Measurements from ENCODE around the gene KIF26B.
"Not testable (repeated sequence)": the region's sequence is repeated elsewhere in the genome, so short reads cannot be mapped to it uniquely, and the experiment has no call there.

Gene KIF26B

DNA sequence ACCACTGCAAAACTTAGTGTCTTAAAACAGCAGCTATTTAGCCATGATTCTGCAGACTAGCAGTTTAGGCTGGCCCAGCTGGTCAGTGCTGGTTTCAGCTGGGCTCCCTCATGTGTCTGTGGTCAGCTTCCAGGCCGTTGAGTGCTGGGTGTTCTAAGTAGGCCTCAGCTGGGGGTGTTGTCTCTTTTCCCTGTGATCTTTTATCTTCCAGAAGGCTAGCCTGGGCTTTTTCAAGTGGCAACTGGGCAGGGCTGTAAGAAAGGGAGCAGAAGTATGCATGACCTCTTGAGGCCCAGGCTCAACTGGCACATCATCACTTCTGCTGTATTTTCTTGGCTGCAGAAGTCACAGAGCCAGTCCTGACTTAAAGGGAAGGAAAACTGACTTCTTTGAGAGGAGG lies 136.1 kb downstream of the KIF26B start:
- DNase-seq = no peak

DNA sequence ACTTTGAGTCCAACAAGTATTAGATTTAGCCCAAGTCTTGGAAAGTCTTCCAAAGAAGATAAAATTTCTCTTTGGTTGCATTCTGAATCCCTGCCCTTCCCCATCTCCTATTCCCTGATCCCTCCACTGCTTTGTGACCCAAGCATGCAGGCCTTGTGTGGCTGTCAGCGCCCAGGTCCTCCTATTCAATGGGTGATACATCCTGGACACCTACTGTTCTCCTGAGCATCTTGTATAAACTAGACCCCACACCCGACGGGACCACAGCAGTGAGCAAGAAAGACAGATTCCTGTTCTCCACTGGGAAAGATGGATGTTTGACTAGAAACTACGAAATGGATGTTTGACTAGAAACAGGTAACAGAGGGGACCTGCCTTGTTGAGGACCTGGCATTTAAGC lies 136.6 kb downstream of the KIF26B start:
- no peak for DNase-seq

DNA sequence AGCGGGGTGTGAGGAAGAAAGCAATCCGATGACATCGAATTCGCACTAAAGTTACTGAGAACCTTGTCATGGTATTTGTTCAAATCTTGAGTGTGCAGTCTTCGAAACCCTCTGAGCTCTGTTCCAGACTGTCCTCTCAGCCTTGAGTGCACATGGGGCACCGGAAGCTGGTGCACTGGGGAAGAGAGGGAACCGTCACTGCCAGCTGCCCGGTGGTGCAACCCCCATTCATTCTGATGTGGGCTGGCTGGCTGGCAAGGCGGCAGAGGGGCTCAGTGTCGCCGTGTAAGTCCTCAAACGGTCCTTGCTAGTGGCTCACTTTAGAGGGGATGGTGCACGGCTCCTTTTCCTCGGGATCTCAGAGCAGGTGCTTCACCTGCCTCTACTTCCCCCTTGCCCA lies 137.4 kb downstream of the KIF26B start:
- no peak for DNase-seq

DNA sequence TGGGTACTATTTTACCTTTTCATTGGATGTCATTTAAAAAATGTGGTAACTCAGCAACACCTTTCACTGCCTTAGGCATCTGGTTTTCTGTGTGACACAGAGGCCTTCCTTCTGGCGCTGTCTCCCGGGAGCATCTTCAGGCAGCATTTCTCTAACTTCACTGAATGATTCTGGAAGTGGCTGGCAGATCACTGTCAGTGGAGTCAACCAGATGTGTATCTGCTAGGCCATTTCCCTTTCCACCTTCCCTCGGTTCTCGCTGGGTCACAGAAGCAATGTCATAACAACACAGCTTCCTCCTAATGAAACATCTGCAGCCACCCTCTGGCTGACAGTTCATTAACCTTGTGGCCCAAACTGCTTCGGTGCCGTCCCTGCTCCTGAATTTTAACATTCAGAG lies 137.8 kb downstream of the KIF26B start:
- DNase-seq = no peak

DNA sequence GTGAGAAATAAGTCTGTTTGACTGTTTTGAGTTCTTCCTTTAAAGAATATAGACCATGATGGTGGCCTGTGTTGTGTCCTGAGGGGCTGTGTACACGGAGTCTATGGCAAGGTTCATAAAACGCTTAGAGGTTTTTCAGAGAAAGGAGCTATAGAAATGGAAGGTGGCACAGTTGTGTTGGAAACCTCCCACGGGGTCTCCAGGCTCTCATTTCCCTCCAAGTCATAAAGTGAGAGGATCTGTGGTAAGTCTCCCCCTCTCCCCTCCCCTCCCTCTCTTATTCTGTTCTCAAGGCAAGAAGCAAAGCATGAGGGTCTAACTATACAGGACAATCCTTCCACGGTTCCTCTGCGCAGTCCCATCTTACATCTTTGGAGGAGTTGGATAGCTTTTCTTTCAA lies 139.2 kb downstream of the KIF26B start:
- DNase-seq = no peak

DNA sequence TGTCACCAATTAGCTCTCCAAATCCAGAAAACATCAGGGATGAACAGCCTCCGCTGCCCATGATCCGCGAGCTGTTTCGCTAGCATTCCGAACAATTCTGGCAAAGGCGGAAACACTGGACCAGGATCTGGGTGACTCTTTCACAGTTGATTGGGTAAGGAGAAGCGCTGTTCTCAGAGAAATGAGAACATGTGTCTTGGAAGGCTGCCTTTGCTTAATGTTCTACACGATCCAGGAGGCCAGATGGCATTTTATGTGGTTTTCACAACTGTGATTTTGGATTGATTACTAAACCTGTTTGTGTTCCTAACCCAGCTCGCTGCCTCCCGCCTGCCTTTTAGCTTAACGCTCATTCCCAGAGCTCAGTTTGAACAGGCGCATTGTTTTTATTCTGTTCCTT lies 144.0 kb downstream of the KIF26B start:
- peak; percentile 40 to 84 for DNase-seq

DNA sequence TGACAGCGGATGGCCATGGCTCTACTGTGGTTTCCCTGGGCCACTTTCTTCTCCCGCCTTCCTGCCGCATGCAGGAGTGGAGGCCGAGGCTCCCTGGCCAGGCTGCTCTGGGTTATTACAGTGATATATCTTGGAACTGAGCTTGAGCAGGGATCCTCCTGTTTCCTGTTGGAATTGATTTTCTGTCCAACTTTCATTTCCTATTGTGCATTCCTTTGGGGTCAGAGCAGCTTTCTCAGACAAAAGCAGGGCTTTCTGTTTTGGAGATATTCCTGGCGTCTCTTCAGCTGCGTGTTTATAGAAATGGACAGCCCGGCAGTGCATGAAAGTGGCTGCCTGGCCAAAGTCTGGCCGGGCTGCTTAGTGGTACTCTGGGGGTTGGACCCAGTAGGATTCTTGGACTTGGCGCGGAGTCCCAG lies 146.4 kb downstream of the KIF26B start:
- no peak for DNase-seq

DNA sequence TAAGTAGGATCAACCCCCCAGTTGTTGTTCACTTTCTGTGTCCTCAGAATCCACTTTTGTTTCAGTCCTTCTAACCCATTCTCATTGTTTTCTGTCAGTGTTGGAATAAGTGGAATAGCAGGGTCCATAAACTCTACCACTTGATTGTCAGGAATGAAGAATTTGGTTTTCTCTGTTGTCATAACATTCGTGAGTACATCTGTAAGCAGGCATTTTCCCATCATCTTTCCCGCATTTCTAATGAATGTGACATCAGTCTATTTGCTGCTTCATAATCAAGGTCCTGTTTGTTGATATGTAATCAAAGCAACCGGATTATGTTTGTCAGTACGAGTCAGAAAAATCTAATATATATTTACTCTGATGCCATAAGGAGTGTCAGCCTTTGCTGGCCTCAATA lies 147.1 kb downstream of the KIF26B start:
- DNase-seq = no peak

DNA sequence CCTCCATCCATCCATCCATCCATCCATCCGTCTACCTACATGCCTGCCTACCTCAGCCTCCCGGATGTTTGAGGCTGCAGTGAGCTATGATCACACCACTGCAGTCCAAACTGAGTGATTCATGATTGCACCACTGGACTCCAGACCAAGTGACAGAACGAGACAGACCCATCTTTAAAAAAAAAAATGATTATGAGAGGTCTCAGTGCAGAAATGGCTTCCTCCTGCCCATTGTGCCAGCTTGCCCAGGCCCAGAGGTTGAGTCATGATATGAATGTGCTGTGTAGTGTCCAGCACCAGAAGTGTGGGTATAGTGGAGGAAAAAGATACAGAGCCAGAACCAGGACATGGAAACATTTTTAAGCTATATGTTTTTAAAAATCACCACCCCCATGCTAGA lies 149.9 kb downstream of the KIF26B start:
- no peak for DNase-seq

DNA sequence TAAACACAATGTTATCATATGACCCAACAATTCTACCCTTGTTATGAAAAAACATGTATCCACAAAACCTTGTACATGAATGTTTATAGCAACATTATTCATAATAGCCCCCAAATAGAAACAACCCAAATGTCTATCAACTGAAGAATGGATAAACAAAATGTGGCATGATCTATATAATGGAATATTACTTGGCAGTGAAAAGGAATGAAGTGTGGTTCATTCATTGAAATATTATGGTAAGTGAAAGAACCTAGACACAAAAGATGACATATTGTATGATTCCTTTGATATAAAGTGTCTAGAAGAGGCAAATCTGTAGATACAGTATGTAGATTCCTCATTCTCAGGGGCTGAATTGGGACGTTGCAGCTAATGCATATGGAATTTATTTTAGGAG lies 151.2 kb downstream of the KIF26B start:
- DNase-seq = no peak

DNA sequence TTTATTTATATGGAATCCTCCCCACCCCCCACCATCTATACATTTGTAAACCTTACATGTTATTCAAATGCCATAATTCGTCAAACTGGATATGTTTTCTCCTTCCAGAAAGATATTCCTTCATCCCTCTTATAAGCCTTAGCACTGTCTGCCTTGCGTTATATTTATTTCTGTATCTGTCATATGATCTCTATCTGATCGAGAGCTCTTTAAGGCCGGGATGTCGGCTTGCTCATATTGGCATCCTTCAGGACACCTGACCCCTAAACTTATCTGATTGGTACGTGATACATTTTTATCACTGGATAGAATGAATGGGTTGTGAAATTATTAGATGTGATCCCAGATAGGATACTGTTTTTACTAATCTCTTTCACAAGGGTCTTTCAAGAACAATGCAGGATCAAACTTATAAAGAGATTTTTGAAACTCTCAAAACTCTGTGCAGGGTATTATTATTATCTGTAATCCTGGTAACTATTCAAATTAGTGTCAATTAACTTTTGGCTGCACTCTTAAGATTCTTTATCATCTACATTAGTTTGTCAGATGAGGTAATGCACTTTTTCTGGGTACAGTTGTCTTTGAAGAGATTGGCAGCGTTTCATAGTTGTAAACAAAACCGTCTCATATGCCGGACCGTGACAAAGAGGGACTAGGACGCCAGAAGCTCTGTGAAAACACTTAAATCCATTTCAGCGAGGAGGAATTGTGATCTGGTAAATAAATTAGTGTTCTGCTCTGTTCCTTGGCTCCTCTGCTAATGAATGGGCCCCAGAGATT lies 152.0 kb downstream of the KIF26B start:
- no peak for DNase-seq

DNA sequence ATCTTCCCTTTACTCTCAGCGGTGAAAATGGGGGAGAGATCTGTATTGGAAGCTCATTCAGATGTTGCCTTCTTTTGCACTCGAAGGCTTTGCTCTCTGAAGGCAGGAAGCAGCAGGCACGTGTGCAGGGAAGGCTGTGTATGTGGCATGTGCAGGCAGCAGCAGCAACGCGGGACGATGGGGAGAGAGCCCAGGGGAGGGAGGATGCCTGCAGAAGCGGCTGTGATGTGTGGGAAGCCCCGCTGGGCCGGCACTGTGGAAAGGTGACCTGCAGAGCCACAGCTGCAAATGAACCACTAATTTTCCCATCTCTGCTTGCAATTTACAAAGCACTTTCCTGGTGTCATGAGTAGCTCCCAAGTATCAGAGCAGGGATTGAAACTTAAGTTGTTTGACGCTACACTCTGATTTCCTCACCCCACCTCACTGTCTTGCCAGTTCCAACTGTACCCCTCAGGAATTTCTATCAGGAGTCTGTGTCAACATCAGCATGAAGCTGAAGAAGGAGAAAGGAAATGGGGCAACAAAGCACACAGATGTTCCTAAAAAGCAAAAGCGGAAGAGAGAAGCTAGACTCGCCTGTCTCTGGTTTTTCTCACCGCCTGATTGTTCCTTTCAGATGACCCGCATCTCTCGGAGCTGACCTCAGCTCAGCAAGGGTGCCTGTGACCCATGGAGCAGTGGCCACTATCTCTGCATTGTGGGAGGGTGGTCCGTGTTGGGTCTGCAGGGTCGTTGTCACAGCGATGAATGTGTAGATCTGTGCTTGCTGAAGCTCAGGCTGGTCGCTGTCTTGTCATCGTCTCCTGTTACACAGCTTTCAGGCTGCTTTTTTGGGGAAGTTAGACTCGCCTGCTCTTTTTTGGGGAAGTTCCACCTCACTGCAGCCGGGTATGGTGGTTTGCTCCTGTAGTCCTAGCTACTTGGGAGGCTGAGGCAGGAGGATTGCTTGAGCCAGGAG lies 156.1 kb downstream of the KIF26B start:
- no peak for DNase-seq

DNA sequence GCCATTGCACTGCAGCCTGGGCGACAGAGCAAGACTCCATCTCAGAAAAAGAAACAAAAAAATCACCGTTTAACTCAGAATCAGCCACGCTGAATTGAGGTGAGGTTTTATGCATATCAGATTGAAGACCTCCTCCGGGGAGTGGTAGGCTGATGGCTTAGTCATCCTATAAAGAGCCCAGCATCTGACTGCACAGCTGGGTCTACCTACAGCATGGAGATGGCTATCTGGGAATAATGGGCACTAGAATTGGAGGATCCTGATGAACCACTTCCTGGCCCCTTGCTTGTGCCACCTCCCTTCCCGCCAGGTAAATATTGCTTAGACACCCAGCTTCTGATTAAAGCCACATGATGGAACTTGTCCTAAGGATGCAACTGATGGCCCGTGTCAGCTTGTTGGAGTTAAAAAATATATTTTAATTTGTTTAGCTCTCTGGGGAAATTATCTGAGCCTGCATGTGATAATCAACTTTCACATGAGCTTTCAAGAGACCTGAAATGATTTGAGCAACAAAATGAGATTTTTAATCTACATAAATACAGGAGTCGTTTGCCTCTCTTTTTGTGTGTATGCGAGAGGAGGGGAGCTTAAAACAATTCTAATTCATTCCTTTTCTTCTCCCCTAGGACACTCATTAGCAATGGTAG lies 157.2 kb downstream of the KIF26B start:
- no peak for DNase-seq

DNA sequence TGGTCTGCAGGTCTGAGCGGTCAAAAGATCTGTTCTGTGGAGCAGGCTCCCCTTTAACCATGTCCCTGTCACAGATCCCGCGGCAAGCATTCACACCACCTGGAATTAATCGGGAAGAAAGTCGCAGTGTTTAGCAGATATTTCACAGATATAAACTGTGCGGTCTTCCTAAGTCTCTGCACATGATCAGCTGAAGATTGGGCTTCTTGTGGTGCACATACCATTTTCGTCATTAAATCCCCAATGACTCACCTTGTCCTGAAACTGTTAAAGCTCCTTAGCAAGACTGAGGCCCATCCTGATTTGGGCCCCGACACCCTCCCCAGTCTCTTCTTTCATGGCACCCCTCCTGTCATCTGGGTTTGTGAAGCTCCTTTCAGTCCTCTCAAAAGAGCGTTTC lies 158.8 kb downstream of the KIF26B start:
- DNase-seq = no peak

DNA sequence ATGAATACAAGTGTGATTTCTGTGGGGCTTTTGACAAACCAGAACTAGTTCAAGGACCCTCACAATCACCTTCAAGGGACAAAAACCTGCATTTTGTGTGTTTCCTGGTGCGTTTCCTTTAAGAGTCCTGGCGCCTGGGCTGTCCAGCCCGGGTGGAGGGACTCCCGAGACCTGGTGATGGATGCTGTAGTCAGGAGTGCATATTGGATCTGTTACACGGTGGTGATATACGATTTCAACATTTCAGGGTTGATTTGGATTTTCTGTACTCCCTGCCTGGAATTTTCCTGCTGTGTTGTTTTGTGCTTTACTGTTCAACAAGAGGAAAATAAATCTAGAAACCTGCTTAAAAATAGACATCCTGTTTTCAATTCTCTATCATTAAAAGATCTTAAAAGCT lies 162.0 kb downstream of the KIF26B start:
- no peak for DNase-seq

DNA sequence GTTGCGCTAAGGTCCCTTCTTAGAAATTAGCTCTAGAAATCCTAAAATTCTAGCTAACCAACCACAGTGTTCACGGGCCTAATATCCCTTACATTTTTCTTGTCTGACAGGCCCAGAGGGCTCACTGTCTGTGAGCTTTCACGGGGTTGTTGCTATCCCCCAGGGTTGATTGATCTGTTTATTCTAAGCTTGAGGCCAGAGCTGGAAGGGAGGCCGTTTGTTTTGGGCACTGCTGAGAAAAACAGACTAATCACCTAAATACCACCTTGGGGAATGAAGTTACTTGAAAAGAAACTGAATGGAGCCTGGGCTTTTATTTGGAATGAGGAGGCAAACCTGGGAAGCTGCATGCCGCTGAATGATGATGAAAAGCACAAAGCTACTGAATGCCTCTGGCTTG lies 162.4 kb downstream of the KIF26B start:
- no peak for DNase-seq

DNA sequence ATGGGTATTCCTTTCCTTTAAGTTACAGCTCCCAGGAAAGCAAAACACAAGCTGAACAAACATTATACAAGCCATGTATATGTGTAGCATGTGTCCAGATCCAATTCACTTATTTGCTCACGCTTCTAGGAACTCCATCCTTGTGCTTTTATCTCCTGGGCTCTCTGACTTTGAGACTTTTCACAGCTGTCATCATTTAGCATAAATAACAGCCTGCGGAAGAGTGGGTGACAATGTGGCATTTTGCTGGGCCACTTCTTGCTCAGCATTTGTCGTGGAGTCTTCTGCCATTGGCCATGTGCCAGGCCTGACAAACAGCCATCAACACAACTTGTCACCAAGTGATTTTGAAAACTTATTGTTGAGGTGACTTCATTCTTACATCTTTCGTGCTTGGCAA lies 164.3 kb downstream of the KIF26B start:
- no peak for DNase-seq

DNA sequence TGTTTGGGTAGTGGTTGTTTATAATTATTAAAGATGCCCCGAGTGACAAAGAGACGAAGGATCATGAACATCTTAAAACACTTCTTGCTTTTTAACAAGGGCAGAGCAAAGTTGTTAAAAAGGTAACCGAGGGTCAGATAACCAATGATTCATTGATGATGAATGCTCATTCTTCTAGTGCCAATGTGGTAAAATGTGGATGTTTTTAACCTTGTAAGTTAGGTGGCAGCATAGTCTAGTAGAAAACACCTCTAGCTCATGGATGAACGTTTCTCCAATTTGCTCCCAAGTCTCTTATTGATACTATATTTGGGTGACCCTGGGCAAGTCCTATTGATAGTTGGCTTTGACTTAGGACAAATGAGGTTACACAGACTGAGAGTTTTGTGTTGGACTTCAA lies 167.9 kb downstream of the KIF26B start:
- DNase-seq = peak in 1 of 2 experiments; percentile 5

DNA sequence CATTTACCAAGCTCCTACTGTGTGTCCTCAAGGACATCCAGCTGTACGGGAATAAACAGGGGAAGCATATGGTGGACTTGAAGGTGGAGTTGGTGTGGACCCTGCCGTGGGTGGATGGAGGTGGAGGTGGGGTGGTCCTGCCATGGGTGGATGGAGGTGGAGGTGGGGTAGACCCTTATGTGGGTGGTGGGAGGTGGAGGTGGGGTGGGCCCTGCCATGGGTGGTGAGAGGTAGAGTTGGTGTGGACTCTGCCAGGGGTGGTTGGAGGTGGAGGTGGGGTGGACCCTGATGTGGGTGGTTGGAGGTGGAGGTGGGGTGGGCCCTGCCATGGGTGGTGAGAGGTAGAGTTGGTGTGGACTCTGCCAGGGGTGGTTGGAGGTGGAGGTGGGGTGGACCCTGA lies 169.0 kb downstream of the KIF26B start:
- DNase-seq = not testable (repeated sequence)

DNA sequence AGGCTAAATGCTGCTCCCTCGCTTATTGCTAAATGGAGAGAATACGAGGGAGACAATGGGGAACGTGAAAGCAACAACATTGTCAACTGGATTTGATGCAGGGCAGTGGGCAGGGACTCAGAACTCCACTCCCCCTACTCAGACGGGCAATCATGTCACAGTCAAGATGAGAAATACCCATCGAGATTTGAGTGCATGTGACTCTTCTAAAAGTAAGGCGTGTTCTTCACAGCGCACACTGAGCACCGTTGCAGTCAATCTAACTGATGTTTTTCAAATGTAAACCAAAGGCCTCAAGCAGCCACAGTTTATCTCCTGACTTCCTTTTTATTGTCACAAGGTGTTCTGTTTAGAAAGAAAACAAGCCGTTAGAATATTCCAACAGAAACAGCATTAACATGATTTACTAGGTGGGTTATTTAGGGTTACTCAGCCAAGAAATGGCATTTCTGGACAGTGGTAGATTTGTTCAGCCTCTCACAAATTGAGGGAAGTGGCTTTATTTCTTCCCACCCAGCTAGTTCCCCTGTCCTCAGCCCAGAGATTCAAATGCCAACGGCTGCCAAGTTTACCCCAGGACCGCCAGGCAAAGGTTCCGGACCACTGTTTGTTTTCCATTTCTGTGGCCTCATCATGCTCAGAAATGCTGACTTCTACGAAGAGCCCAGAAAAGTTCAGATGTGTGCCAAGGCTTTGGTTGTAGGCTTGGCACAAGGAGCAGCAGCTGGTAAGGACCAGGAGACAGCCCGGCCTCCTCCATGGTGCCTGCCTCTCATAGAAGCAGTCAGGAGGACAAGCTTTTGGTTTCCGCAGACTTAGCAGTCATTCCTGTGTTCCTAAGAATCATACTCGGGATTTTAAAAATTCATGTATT lies 171.4 kb downstream of the KIF26B start:
- no peak for DNase-seq

DNA sequence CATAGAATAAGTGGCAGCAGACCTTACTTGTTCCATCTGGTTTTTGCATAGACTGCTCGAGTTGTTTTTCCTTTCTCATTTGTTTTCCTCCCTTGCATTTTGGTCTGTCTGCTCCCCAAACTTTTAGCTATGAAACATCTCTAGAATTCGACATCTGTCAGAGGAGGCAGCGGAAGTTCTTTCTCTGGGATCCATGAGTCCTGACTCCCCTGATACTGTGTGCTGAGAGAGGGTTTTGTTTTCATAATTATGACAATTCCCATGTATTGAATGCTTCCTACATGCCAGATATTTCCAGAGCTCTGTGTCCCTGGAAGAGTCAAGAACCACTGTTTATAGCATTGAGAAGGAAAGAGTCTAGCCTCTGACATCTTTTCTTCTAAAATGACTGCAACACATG lies 172.6 kb downstream of the KIF26B start:
- DNase-seq = no peak

DNA sequence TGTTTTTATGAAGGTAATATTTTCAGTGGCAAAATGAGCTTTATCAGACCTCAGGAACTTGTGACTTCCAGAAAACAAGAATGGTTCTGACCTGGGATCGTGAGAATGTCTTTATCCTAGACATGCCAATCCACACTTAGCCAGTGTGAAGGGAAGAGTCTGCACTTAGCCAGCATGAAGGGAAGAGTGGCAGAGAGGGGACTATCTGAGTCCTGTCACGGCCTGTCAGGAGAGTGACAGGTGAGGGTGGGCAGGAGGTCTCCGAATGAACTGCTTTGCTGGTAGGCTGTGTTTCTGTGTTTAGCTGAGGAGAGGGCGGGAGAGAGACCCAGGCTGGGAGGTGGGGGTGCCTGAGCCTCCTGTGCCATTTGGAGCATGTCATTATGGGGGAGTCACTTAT lies 173.1 kb downstream of the KIF26B start:
- DNase-seq = no peak

DNA sequence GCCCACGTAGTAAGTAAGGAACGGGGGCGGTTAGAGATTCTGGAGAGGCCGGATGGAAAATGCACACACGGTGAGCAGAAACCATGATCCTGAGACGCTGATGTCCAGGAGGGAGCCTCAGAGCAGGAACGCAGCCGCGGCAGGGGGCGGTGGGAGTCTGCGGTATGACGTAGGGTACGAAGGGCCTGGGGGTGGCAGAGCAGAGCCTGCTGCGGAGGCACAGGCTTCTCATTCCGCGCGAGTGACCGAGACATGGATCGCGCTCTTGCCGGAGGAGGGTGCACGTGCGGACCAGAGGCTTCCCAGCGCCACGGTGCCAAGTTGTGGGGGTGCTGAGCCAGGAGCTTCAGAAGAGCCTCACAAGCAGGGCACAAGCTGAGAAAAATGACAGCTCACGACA lies 176.2 kb downstream of the KIF26B start:
- DNase-seq = no peak

All from NCI-H524 (cell line).